GM18508 (cell line): ENCODE results near the gene COA3.

Experiments
- ATAC-seq: cut with Tn5 transposase; IDR thresholded peaks from one replicate; pipeline ENCODE4 v1.9.1; 2021; ENCODE audit warnings: moderate number of reproducible peaks; ENCODE audit not compliant: insufficient read depth, unreplicated experiment

Gene COA3, protein sequence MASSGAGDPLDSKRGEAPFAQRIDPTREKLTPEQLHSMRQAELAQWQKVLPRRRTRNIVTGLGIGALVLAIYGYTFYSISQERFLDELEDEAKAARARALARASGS

DNA sequence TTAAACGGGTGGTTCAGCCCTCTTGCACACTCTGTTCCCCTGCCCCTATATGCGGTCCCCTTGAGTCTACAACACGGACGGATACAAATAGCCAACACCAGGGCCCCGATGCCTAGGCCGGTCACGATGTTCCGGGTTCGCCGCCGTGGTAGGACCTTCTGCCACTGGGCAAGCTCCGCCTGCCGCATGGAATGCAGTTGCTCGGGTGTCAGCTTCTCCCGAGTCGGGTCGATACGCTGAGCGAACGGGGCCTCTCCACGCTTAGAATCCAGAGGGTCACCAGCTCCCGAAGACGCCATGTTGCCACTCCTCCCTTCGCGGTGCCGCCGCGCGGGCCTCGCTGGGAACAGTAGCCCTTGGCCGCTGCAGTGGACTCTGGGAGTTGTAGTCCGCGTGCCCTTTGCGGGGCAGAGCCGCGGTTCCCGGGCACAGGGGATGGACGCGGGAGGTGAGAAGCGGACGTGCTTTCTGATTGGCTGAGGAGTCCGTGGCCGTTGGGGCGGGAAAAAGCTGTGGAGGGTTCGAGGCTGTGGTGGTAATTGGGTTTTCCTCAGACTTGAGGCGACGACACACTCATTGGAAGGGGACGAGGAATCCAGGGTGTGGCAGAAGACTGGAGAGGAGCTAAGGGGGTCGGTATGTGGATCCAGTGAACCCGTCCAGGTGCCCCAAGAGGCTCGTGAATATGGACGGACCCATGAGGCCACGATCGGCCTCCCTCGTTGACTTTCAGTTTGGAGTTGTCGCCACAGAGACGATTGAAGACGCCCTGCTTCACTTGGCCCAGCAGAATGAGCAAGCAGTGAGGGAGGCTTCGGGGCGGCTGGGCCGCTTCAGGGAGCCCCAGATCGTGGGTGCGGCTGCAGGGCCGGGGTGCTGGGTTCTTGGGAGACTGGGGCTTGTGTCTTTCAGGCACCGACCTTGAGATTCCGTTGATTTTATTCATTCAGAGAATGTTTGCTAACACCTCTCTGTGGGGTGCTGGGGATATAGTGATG is at the start of gene COA3, which contains the start of gene CNTD1:
Gene COA3, minus strand, starts transcription at position 322 of the 998 bp plus-strand sequence. Its CDS starts 23 bp downstream, at position 299.
Gene CNTD1, plus strand, starts transcription at position 479 of the 998 bp plus-strand sequence. Its CDS starts 207 bp downstream, at position 686.
- ATAC-seq = no peak

GRCh38 chr17:42848093-42848492 is 49.6 kb upstream of the COA3 start:
- ATAC-seq = no peak

GRCh38 chr17:42846594-42847280 is 48.2 kb upstream of the COA3 start:
- no peak for ATAC-seq

GRCh38 chr17:42845918-42846593 is 47.6 kb upstream of the COA3 start:
- ATAC-seq = no peak

DNA sequence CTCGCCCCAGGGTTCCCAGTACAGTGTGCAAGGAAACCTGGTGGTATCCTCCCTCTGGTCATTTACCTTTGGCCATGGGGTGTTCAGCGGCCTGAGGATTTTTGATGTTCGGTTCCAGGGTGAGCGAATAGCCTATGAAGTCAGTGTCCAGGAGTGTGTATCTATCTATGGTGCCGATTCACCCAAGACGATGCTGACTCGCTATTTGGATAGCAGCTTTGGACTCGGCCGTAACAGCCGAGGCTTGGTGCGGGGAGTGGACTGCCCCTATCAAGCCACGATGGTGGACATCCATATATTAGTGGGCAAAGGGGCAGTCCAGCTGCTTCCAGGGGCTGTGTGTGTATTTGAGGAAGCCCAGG is 47.0 kb upstream of the COA3 start:
- ATAC-seq = no peak

DNA sequence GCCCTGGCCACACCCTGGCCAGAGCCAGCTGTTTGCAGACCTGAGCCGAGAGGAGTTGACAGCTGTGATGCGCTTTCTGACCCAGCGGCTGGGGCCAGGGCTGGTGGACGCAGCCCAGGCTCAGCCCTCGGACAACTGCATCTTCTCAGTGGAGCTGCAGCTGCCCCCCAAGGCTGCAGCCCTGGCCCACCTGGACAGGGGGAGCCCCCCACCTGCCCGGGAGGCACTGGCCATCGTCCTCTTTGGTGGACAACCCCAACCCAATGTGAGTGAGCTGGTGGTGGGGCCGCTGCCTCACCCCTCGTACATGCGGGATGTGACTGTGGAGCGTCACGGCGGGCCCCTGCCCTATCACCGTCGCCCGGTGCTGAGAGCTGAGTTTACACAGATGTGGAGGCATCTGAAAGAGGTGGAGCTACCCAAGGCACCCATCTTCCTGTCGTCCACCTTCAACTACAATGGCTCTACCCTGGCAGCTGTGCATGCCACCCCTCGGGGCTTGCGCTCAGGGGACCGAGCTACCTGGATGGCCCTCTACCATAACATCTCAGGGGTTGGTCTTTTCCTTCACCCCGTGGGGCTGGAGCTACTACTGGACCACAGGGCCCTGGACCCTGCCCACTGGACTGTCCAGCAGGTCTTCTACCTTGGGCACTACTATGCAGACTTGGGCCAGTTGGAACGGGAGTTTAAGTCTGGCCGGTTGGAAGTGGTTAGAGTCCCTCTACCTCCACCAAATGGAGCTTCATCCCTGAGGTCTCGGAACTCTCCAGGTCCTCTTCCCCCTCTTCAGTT is 46.5 kb upstream of the COA3 start:
- no peak for ATAC-seq

DNA sequence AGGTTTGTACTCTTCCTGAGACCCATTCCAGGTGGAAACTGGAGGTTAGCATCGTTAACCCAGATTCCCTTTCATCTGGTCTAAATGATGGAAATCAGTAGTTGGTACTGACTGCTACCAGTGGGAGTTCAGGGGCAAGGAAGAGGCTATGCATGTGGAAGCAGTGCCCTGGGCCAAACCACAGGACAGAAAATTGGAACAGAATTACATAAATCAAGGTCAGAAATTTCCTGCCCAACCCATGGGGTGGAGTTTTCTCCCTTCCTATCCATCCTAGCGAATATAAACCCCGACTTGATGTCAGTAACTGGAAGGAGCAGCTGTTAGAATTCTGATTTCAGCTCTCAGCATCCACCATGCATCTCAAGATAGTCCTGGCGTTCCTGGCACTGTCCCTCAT is 45.8 kb upstream of the COA3 start, which contains the start of gene AOC2:
Gene AOC2, plus strand, starts transcription at position 310 of the 400 bp plus-strand sequence. Its CDS starts 47 bp downstream, at position 357.
- ATAC-seq = no peak

GRCh38 chr17:42843358-42843934 is 44.9 kb upstream of the COA3 start:
- ATAC-seq = no peak

- no peak for ATAC-seq
Measured at GRCh38 chr17:42841975-42842685, 43.6 kb upstream of the COA3 start.

GRCh38 chr17:42835732-42836131 is 37.2 kb upstream of the COA3 start:
- no peak for ATAC-seq

- no peak for ATAC-seq
Measured at GRCh38 chr17:42833767-42834422, 35.4 kb upstream of the COA3 start.

GRCh38 chr17:42832934-42833766 is 34.6 kb upstream of the COA3 start, which contains the start of gene PSME3:
Gene PSME3 (plus strand): TSS chr17:42833397. CDS start chr17:42833632, 235 bp downstream.
- ATAC-seq = no peak

- ATAC-seq = no peak
Measured at GRCh38 chr17:42832213-42832933, 33.9 kb upstream of the COA3 start.

GRCh38 chr17:42830971-42831370 is 32.5 kb upstream of the COA3 start:
- no peak for ATAC-seq

- no peak for ATAC-seq
Measured at GRCh38 chr17:42827472-42827871, 29.0 kb upstream of the COA3 start.

- ATAC-seq = no peak
Measured at GRCh38 chr17:42821176-42821575, 22.7 kb upstream of the COA3 start.
